HG02981 (cell line): ENCODE data around the gene AP1B1.

Experiments used
- ATAC-seq: cut with Tn5 transposase; IDR thresholded peaks from one replicate; pipeline ENCODE4 v1.9.1; 2021; ENCODE audit warnings: mild to moderate bottlenecking, moderate library complexity; ENCODE audit not compliant: unreplicated experiment

AP1B1 gene

DNA sequence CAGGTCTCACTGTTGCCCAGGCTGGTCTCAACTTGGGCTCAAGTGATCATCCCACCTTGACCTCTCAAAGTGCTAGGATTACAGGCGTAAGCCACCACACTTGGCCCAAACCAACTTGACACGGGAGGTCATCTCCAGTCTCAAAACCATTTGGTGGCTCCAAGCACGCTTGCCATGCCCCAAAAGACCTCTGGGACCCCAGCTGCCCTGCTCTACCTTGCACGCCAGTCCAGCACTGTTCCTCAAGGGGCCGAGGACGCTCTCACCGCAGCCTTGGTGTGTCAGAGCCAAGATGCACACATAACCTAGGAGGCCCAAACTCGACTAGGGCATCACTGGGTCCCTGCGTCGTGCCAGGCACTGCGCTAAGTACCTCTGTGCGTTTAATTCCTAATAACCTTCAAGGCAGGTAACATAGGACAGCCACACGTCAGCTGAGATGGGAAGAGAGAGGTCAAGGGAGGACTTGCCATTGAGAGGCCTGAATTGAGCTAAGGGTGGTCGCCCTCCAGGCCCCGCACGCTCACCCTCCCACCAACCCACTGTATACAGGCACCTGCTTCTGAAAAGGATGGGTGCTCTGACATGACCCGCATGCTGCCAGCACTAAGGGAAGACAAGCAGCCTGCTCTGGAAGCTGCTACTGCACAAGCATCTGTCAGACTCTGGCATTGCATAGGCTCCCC is 86.5 kb downstream of the AP1B1 start:
- ATAC-seq = no peak

- ATAC-seq = no peak
These were observed 87.4 kb downstream of the AP1B1 start for GRCh38 chr22:29300807-29301601.

DNA sequence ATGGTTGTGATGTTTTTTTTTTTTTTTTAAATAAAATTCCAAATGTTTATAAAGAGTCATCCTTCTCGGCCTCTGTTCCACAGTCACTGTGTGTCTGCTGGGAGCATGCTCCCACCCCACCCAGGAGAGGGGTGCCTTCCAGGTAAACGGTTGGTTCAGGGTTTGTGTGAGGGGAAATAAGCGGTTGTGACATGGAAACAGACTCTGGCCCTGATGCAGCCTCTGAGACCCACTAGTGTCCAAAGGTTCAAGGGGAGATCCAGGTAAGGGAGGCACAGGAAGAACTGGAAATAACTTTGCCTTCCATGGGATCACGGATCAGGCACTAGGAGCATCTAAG is 87.9 kb downstream of the AP1B1 start:
- ATAC-seq = no peak

DNA sequence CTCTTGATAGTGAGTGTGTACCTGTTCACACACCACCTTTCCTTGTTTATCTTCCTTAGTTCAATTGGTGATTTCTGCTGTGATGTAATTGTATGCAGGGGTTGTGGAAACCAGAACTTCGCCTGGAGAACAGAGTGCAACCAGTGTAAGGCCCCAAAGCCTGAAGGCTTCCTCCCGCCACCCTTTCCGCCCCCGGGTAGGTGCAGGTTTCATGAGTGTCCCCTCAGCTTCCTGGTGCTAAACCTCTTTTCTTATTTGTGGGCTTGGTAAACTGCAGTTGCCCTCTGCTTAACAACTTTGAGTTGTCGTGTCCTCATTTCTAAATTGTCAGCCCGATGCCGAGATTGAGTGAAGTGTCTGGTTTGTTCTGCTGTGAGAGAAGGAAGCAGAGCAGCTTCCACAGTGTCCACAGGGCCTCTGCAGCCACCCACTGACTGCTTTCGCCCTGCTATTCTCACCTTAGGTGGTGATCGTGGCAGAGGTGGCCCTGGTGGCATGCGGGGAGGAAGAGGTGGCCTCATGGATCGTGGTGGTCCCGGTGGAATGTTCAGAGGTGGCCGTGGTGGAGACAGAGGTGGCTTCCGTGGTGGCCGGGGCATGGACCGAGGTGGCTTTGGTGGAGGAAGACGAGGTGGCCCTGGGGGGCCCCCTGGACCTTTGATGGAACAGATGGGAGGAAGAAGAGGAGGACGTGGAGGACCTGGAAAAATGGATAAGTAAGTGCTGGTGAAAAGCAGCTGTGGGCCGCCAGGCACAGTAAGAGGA is 89.1 kb downstream of the AP1B1 start:
- ATAC-seq = no peak

DNA sequence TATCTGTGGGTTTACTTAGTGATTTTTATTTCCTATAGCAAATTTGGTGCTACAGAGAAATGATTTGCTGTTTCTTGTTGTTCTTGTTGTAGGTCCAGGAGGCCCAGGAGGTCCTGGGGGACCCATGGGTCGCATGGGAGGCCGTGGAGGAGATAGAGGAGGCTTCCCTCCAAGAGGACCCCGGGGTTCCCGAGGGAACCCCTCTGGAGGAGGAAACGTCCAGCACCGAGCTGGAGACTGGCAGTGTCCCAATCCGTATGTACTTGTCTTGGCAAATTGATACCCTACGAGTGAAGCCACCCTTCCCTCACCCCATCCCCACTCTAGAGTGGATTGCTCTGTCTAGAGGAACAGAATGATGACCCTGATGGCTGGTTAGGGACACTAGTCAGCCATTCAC is 89.7 kb downstream of the AP1B1 start:
- no peak for ATAC-seq

- no peak for ATAC-seq
These were observed 96.0 kb downstream of the AP1B1 start for GRCh38 chr22:29292379-29292778.

DNA sequence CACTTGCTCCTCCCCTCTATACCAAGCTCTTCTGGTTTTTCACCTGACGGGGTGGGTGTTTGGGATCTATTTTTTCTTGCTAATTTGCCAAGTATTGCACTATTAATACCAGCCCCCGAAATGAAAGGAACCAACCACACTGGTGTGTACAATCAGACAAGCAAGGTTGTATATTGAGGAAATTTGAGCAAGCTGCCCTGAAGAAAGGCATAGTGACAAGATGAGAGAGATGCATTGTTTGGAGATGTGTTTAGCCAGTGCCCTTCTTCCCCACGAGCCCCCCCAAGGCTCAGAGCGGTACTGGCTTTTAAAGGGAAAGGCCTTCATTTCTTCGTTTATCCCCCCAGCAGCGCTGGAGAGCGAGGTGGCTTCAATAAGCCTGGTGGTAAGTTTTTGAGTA is 97.2 kb downstream of the AP1B1 start:
- no peak for ATAC-seq

- ATAC-seq = no peak
These were observed 98.3 kb downstream of the AP1B1 start for GRCh38 chr22:29290061-29290460.

DNA sequence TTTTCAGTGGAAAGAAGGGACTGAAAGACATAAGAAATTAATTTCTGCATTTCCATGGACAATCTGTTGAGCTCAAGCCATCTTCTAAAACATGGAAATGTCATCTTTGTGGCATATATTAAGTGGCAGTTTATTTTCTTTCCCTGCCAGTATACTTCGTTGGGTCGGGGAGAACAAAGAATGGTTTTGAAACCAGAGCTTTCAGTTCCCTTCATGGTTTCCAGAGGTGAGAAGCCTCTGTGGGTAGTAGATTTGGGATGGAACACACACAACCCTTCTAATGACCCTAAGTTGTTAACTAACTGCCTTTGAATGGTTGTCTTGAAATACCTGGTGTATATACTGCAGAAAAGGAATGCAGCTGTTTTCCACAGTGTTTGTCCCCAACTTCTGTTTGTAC is 99.5 kb downstream of the AP1B1 start:
- ATAC-seq = no peak

GRCh38 chr22:29284196-29284595 is 104.2 kb downstream of the AP1B1 start:
- no peak for ATAC-seq

DNA sequence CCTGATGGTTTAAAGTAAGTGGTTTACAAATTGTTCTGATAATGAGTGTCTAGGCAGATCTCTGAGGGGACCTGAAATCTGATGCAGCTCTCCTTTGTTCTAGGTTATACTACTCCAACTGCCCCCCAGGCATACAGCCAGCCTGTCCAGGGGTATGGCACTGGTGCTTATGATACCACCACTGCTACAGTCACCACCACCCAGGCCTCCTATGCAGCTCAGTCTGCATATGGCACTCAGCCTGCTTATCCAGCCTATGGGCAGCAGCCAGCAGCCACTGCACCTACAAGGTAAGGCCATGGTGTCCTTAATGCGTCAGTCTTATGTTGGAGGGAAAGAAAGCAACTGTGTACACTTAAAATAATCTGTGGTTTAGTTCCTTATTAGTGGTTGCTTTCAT is 110.4 kb downstream of the AP1B1 start:
- ATAC-seq = no peak
